RWPE2 (cell line): ENCODE results near the gene SIGLEC15.

Experiments
- ATAC-seq: fragments of 200-7000 bp; cut with Tn5 transposase; 3 replicates; pipeline ENCODE4 v1.9.1; 2021; ENCODE audit warnings: low read depth
- DNase-seq: peaks from one replicate; pipeline ENCODE4 v3.0.0-alpha.2; 2020; ENCODE audit warnings: low spot score
- H3K27ac ChIP-seq: fragments of 450-650 bp; 2 replicates; pipeline ENCODE4 v1.5.1; 2017; ENCODE audit warnings: mild to moderate bottlenecking; ENCODE audit not compliant: poor library complexity, severe bottlenecking
- H3K27me3 ChIP-seq: fragments of 250-450 bp; sonication (Bioruptor Pico); 2 replicates; pipeline ENCODE4 v1.5.1; 2021; ENCODE audit warnings: mild to moderate bottlenecking, moderate library complexity; ENCODE audit not compliant: insufficient read depth, poor library complexity, severe bottlenecking
- H3K36me3 ChIP-seq: fragments of 250-450 bp; sonication (Bioruptor Pico); 2 replicates; pipeline ENCODE4 v1.5.1; 2020; ENCODE audit warnings: low read depth, mild to moderate bottlenecking, moderate library complexity
- H3K4me1 ChIP-seq: fragments of 250-450 bp; sonication (Bioruptor Pico); 2 replicates; pipeline ENCODE4 v1.5.1; 2021; ENCODE audit warnings: mild to moderate bottlenecking, moderate library complexity; ENCODE audit not compliant: insufficient read depth, poor library complexity, severe bottlenecking
- H3K4me3 ChIP-seq: fragments of 250-450 bp; sonication (Bioruptor Pico); 2 replicates; pipeline ENCODE4 v1.5.1; 2021; ENCODE audit warnings: mild to moderate bottlenecking, moderate library complexity; ENCODE audit not compliant: severe bottlenecking
- H3K9me3 ChIP-seq: fragments of 250-450 bp; sonication (Bioruptor Pico); 2 replicates; pipeline ENCODE4 v1.5.1; 2021; ENCODE audit warnings: mild to moderate bottlenecking, moderate library complexity; ENCODE audit not compliant: severe bottlenecking
- CTCF ChIP-seq: fragments of 450-650 bp; IDR thresholded peaks from one replicate; pipeline ENCODE4 v1.5.1; 2017; ENCODE audit warnings: mild to moderate bottlenecking, moderate library complexity; ENCODE audit not compliant: poor library complexity, severe bottlenecking

SIGLEC15 gene

GRCh38 chr18:45887585-45887984 lies 62.1 kb downstream of the SIGLEC15 start:
- H3K4me3 ChIP-seq, result no peak overlapping the region
- no peaks in the 10 kb centered on the region for H3K4me1 ChIP-seq
- TF ChIP-seq CTCF, result no peak
- no peaks in the 10 kb centered on the region for H3K9me3 ChIP-seq
- no peak overlapping the region for H3K27ac ChIP-seq
- ATAC-seq, result no peak
- H3K36me3 ChIP-seq, result peaks cover 55% of the 10 kb centered on the region
- DNase-seq, result no peak
- H3K27me3 ChIP-seq, result no peaks in the 10 kb centered on the region

GRCh38 chr18:45889419-45890064 lies 64.1 kb downstream of the SIGLEC15 start:
- Histone ChIP-seq H3K4me1 (no peaks in the 10 kb centered on the region), H3K27ac (no peak overlapping the region), H3K9me3 (no peaks in the 10 kb centered on the region), H3K36me3 (peaks cover 53% of the 10 kb centered on the region), H3K4me3 (no peak overlapping the region), H3K27me3 (no peaks in the 10 kb centered on the region)
- TF ChIP-seq CTCF, result no peak
- DNase-seq (no peak), ATAC-seq (no peak)

GRCh38 chr18:45890606-45891005 lies 65.1 kb downstream of the SIGLEC15 start:
- no peak for TF ChIP-seq CTCF
- DNase-seq, result no peak
- no peak for ATAC-seq

GRCh38 chr18:45891806-45892205 lies 66.3 kb downstream of the SIGLEC15 start:
- no peak for DNase-seq
- H3K27ac ChIP-seq, result no peak overlapping the region
- H3K4me1 ChIP-seq, result no peaks in the 10 kb centered on the region
- peaks cover 50% of the 10 kb centered on the region for H3K36me3 ChIP-seq
- H3K4me3 ChIP-seq, result no peak overlapping the region
- no peak for ATAC-seq
- no peaks in the 10 kb centered on the region for H3K27me3 ChIP-seq
- H3K9me3 ChIP-seq, result no peaks in the 10 kb centered on the region
- no peak for TF ChIP-seq CTCF

More at GRCh38 chr18:45890606-45891005, 65.1 kb downstream of the SIGLEC15 start:
- H3K4me3 ChIP-seq, result no peak overlapping the region
- H3K27me3 ChIP-seq, result no peaks in the 10 kb centered on the region
- H3K36me3 ChIP-seq, result peaks cover 53% of the 10 kb centered on the region
- no peaks in the 10 kb centered on the region for H3K4me1 ChIP-seq
- H3K9me3 ChIP-seq, result no peaks in the 10 kb centered on the region
- no peak overlapping the region for H3K27ac ChIP-seq
